ENCODE measurements around the gene KLF4.
A peak's percentile ranks its signal among the peaks of the same experiment; 100 is the strongest.

KLF4 gene

DNA sequence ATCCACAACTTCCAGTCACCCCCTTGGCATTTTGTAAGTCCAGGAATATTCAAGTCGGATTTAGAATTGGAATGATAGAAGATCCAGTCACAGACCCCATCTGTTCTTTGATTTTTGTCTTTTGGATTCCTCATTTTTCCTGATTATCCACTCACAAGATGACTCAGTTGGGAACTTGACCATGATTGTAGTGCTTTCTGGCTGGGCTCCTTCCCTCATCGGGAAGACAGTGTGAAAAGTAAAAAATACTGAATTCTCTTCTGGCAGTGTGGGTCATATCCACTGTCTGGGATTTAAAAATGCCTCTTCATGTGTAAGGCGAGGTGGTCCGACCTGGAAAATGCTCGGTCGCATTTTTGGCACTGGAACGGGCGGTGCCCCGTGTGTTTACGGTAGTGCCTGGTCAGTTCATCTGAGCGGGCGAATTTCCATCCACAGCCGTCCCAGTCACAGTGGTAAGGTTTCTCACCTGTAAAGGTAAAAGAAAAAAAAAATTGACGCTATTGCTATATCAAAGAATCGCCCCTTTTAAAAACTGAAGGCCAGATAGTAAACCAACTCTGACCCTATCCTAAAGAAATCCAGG is 4.0 kb downstream of the KLF4 start:
- WGBS (ENCODE audit: extremely low coverage, insufficient coverage, insufficient read length) = no CpG with 5 or more reads among the region's 15 CpGs

DNA sequence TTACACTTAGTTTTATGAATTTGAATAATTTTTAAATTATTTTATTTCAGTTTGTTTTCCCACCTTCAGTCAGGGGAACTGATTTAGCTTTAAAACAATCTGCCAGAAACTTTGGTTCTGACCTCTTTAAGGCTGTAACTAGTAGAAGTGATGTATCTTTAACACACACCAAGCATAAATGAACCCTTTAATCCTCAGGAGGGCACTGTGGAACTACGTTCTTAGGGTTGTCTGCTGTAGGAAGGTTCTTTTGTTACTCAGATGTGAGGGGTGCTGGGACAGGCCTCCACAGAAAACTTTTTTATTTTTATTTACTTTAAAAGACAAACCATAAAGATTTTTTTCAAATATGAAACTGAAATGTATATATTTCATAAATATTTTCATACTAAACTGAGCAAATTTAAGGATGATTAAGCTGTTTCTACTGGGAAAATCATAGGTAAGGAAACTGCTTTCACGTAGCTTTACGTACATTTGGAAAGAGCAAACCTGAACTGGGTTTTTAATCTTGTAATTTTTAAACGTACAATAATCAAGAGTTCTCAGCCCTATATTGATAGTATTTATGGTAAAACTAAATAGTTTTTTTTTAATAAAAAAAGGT is 5.3 kb downstream of the KLF4 start:
- Histone ChIP-seq H3K36me3 (ENCODE audit: control insufficient read depth in 1 of 2, insufficient read depth in 2 of 2, low read length in 2 of 2) (peaks cover 11 to 13% of the 10 kb centered on the region in 2 experiments), H3K27ac (ENCODE audit: low read depth, low read length) (no peak overlapping the region)
- WGBS (ENCODE audit: extremely low coverage, insufficient coverage, insufficient read length) = no CpG with 5 or more reads among the region's 4 CpGs

More for the DNA sequence above, 4.0 kb downstream of the KLF4 start:
- H2BK5ac ChIP-seq (ENCODE audit: low read depth, low read length, poor library complexity) = no peak overlapping the region
- H3K4ac ChIP-seq (ENCODE audit: low read depth, low read length) = no peak overlapping the region
- H2AK5ac ChIP-seq (ENCODE audit: low read length) = no peak overlapping the region
- H3K4me3 ChIP-seq (ENCODE audit: low read depth, low read length) = no peak overlapping the region
- no peak overlapping the region for H3K4me2 ChIP-seq (ENCODE audit: low read length)
- no peak overlapping the region for H2BK120ac ChIP-seq (ENCODE audit: insufficient read depth, low read length, poor library complexity)
- peaks cover 6% of the 10 kb centered on the region for H3K79me2 ChIP-seq (ENCODE audit: control insufficient read depth, insufficient read depth, low read length, poor library complexity)
- no peak overlapping the region for H2BK12ac ChIP-seq (ENCODE audit: low read length)
- H4K8ac ChIP-seq (ENCODE audit: low read depth, low read length) = no peak overlapping the region
- H3K79me1 ChIP-seq (ENCODE audit: low read length) = peaks cover 16% of the 10 kb centered on the region
- no peak overlapping the region for H3K9ac ChIP-seq (ENCODE audit: low read length)
- no peak overlapping the region for H2AFZ ChIP-seq (ENCODE audit: insufficient read depth, low read length, poor library complexity)
- DNase-seq = peak in 1 of 2 donors; percentile 42
- H3K4me1 ChIP-seq (ENCODE audit: control insufficient read depth in 1 of 2, insufficient read depth in 2 of 2, low read length in 2 of 2) = peaks cover 14 to 19% of the 10 kb centered on the region in 2 experiments
- H3K27ac ChIP-seq (ENCODE audit: low read depth, low read length) = no peak overlapping the region
- no peak overlapping the region for H3K14ac ChIP-seq (ENCODE audit: low read length)
- H4K12ac ChIP-seq (ENCODE audit: low read depth, low read length) = no peak overlapping the region
- H3K23ac ChIP-seq (ENCODE audit: low read length) = no peak overlapping the region
- no peak overlapping the region for H3K18ac ChIP-seq (ENCODE audit: low read length)
- H4K91ac ChIP-seq (ENCODE audit: low read depth, low read length) = no peak overlapping the region
- peaks cover 13% of the 10 kb centered on the region for H3K27me3 ChIP-seq (ENCODE audit: insufficient read depth, low read length)
- peaks cover 11 to 13% of the 10 kb centered on the region in 2 experiments for H3K36me3 ChIP-seq (ENCODE audit: control insufficient read depth in 1 of 2, insufficient read depth in 2 of 2, low read length in 2 of 2)
- no peaks in the 10 kb centered on the region for H3K9me3 ChIP-seq (ENCODE audit: insufficient read depth, low read depth, low read length)

DNA sequence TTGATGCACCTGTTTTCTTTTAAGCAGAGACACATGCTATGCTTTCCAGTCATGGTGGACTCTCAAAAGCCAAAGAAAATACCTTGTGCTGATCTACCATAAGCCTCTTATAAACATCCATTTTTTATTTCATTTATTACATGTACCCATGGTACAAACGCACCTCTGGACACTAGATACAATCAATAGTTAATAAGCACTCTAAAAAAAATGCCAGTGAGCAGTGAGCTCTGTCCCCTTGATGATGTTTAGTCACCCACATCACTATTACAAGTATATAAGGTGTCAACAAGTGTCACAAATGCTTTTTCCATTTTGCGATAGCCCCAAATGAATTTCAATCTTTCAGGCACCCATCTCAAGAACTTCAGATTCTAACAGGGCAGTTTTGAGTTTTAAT is 5.9 kb downstream of the KLF4 start:
- Histone ChIP-seq H4K91ac (ENCODE audit: low read depth, low read length) (no peak overlapping the region), H3K4me1 (ENCODE audit: control insufficient read depth in 1 of 2, insufficient read depth in 2 of 2, low read length in 2 of 2) (peaks cover 14 to 18% of the 10 kb centered on the region in 2 experiments), H3K27ac (ENCODE audit: low read depth, low read length) (no peak overlapping the region), H3K27me3 (ENCODE audit: insufficient read depth, low read length) (peaks cover 11% of the 10 kb centered on the region), H3K14ac (ENCODE audit: low read length) (no peak overlapping the region), H3K9ac (ENCODE audit: low read length) (no peak overlapping the region), H4K12ac (ENCODE audit: low read depth, low read length) (no peak overlapping the region), H3K79me2 (ENCODE audit: control insufficient read depth, insufficient read depth, low read length, poor library complexity) (peaks cover 4% of the 10 kb centered on the region), H3K4ac (ENCODE audit: low read depth, low read length) (no peak overlapping the region), H3K36me3 (ENCODE audit: control insufficient read depth in 1 of 2, insufficient read depth in 2 of 2, low read length in 2 of 2) (peaks cover 11 to 13% of the 10 kb centered on the region in 2 experiments), H3K4me3 (ENCODE audit: low read depth, low read length) (no peak overlapping the region), H2AK5ac (ENCODE audit: low read length) (no peak overlapping the region), H3K4me2 (ENCODE audit: low read length) (no peak overlapping the region), H2BK120ac (ENCODE audit: insufficient read depth, low read length, poor library complexity) (no peak overlapping the region), H2BK5ac (ENCODE audit: low read depth, low read length, poor library complexity) (no peak overlapping the region), H3K79me1 (ENCODE audit: low read length) (peaks cover 8% of the 10 kb centered on the region), H3K18ac (ENCODE audit: low read length) (no peak overlapping the region), H2AFZ (ENCODE audit: insufficient read depth, low read length, poor library complexity) (no peak overlapping the region), H2BK12ac (ENCODE audit: low read length) (no peak overlapping the region), H4K8ac (ENCODE audit: low read depth, low read length) (no peak overlapping the region), H3K23ac (ENCODE audit: low read length) (no peak overlapping the region), H3K9me3 (ENCODE audit: insufficient read depth, low read depth, low read length) (no peaks in the 10 kb centered on the region)
- peak in 1 of 2 donors; percentile 73 for DNase-seq
- WGBS (ENCODE audit: extremely low coverage, insufficient coverage, insufficient read length) = no CpG with 5 or more reads among the region's 2 CpGs

More for the DNA sequence above, 5.3 kb downstream of the KLF4 start:
- Histone ChIP-seq H4K91ac (ENCODE audit: low read depth, low read length) (no peak overlapping the region), H3K23ac (ENCODE audit: low read length) (no peak overlapping the region), H2BK12ac (ENCODE audit: low read length) (no peak overlapping the region), H3K18ac (ENCODE audit: low read length) (no peak overlapping the region), H3K4me2 (ENCODE audit: low read length) (no peak overlapping the region), H2BK5ac (ENCODE audit: low read depth, low read length, poor library complexity) (no peak overlapping the region), H3K4ac (ENCODE audit: low read depth, low read length) (no peak overlapping the region), H3K79me1 (ENCODE audit: low read length) (peaks cover 11% of the 10 kb centered on the region), H2AK5ac (ENCODE audit: low read length) (no peak overlapping the region), H3K79me2 (ENCODE audit: control insufficient read depth, insufficient read depth, low read length, poor library complexity) (peaks cover 4% of the 10 kb centered on the region), H3K14ac (ENCODE audit: low read length) (no peak overlapping the region), H4K8ac (ENCODE audit: low read depth, low read length) (no peak overlapping the region), H3K27me3 (ENCODE audit: insufficient read depth, low read length) (peaks cover 13% of the 10 kb centered on the region), H3K4me1 (ENCODE audit: control insufficient read depth in 1 of 2, insufficient read depth in 2 of 2, low read length in 2 of 2) (peaks cover 14 to 18% of the 10 kb centered on the region in 2 experiments), H3K4me3 (ENCODE audit: low read depth, low read length) (no peak overlapping the region), H3K9me3 (ENCODE audit: insufficient read depth, low read depth, low read length) (no peaks in the 10 kb centered on the region), H2BK120ac (ENCODE audit: insufficient read depth, low read length, poor library complexity) (no peak overlapping the region), H4K12ac (ENCODE audit: low read depth, low read length) (no peak overlapping the region), H3K9ac (ENCODE audit: low read length) (no peak overlapping the region), H2AFZ (ENCODE audit: insufficient read depth, low read length, poor library complexity) (no peak overlapping the region)
- DNase-seq = peak; percentile 70 to 85

DNA sequence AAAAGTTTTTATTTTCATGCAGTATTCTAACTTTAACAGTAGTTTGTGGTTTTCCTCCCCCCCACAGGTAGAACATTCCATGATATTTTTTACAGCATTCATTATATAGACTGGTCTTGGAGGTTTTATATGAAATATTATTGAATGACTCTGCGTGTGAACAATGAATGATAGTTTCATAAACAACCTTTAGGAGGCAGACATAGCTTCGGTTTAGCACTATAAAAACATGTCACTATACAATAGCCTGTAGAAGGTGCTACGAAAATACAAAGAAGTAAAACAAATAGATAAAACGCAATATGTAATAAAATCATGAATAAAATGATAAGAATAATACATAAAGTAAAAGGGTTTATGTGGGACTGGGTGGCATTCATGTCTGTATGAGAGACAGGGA is 8.5 kb downstream of the KLF4 start:
- H2BK120ac ChIP-seq (ENCODE audit: insufficient read depth, low read length, poor library complexity) = no peak overlapping the region
- no peak overlapping the region for H3K9ac ChIP-seq (ENCODE audit: low read length)
- H2AK5ac ChIP-seq (ENCODE audit: low read length) = no peak overlapping the region
- no peak overlapping the region for H2BK5ac ChIP-seq (ENCODE audit: low read depth, low read length, poor library complexity)
- no peak overlapping the region for H3K18ac ChIP-seq (ENCODE audit: low read length)
- H3K9me3 ChIP-seq (ENCODE audit: insufficient read depth, low read depth, low read length) = no peaks in the 10 kb centered on the region
- no CpG with 5 or more reads among the region's 4 CpGs for WGBS (ENCODE audit: extremely low coverage, insufficient coverage, insufficient read length)
- H4K91ac ChIP-seq (ENCODE audit: low read depth, low read length) = no peak overlapping the region
- no peaks in the 10 kb centered on the region for H3K4me1 ChIP-seq (ENCODE audit: control insufficient read depth in 1 of 2, insufficient read depth in 2 of 2, low read length in 2 of 2)
- no peaks in the 10 kb centered on the region for H3K27me3 ChIP-seq (ENCODE audit: insufficient read depth, low read length)
- H4K12ac ChIP-seq (ENCODE audit: low read depth, low read length) = no peak overlapping the region
- no peaks in the 10 kb centered on the region for H3K79me1 ChIP-seq (ENCODE audit: low read length)
- H3K79me2 ChIP-seq (ENCODE audit: control insufficient read depth, insufficient read depth, low read length, poor library complexity) = no peaks in the 10 kb centered on the region
- no peak overlapping the region for H3K4me2 ChIP-seq (ENCODE audit: low read length)
- H4K8ac ChIP-seq (ENCODE audit: low read depth, low read length) = no peak overlapping the region
- no peak overlapping the region for H2AFZ ChIP-seq (ENCODE audit: insufficient read depth, low read length, poor library complexity)
- no peak overlapping the region for H3K14ac ChIP-seq (ENCODE audit: low read length)
- peaks cover 3% of the 10 kb centered on the region in 2 experiments for H3K36me3 ChIP-seq (ENCODE audit: control insufficient read depth in 1 of 2, insufficient read depth in 2 of 2, low read length in 2 of 2)
- peak in 1 of 2 donors; percentile 31 for DNase-seq
- no peak overlapping the region for H3K4me3 ChIP-seq (ENCODE audit: low read depth, low read length)
- H3K4ac ChIP-seq (ENCODE audit: low read depth, low read length) = no peak overlapping the region
- H3K27ac ChIP-seq (ENCODE audit: low read depth, low read length) = no peak overlapping the region
- H2BK12ac ChIP-seq (ENCODE audit: low read length) = no peak overlapping the region
- no peak overlapping the region for H3K23ac ChIP-seq (ENCODE audit: low read length)

All from trophoblast cell (in vitro differentiated cells and primary cell).